ENCODE results near the gene TSPAN5.

DNA sequence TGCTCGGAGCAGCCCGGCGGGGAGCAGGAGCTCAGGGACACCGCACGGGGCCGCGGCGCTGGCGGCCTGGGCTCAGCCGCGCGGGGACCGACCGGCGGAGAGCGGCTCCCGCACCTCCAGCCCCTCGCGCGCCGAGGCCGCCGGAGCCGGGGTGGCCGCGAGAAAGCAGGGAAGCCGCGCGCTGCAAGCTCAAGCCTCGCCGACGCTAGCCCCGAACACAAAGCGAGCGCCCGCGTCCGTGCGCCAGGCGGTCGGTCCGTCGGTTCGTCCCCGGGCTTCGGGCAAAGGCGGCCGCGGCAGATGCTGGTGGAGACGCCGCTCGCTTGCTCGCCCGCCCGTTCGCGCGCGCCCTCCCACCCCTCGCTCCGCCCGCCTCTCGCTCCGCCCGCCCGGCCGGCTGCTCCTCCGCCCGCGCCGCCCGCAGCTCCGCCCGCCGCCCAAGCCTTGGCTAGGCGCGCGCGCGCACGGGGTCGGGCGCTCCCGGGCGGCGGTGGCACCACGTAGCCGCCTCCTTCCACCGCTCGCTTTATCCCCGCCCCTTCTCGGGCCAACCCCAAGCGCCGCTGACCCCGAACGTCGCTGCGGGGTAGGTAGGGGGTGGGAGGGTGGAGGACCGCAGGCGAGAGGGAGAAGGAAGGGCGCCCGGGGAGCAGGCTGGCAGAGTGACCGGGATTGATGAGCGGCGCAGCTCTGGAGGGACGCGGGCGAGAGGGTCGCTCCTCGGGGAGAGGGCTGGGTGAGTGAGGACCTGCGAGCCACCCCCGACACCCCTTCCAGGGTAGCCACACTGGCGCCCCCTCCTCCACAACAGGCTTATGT is at the start of gene TSPAN5:
- TF ChIP-seq, protein P1, sequence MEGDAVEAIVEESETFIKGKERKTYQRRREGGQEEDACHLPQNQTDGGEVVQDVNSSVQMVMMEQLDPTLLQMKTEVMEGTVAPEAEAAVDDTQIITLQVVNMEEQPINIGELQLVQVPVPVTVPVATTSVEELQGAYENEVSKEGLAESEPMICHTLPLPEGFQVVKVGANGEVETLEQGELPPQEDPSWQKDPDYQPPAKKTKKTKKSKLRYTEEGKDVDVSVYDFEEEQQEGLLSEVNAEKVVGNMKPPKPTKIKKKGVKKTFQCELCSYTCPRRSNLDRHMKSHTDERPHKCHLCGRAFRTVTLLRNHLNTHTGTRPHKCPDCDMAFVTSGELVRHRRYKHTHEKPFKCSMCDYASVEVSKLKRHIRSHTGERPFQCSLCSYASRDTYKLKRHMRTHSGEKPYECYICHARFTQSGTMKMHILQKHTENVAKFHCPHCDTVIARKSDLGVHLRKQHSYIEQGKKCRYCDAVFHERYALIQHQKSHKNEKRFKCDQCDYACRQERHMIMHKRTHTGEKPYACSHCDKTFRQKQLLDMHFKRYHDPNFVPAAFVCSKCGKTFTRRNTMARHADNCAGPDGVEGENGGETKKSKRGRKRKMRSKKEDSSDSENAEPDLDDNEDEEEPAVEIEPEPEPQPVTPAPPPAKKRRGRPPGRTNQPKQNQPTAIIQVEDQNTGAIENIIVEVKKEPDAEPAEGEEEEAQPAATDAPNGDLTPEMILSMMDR (IDR thresholded peaks at IDR 0.05), result no peak
- no peak for TF ChIP-seq POLR2A (IDR thresholded peaks at IDR 0.05)

All from testis (tissue), 2 donors.